GM12801 (cell line): ENCODE measurements around the gene RBMS3.

Experiments used
- TF ChIP-seq, protein P1 (sequence below): IDR thresholded peaks from one replicate; pipeline ENCODE4 v1.5.1; 2011; ENCODE audit warnings: control low read depth; ENCODE audit not compliant: insufficient read length; ENCODE audit errors: extremely low read depth

The RBMS3 gene

DNA sequence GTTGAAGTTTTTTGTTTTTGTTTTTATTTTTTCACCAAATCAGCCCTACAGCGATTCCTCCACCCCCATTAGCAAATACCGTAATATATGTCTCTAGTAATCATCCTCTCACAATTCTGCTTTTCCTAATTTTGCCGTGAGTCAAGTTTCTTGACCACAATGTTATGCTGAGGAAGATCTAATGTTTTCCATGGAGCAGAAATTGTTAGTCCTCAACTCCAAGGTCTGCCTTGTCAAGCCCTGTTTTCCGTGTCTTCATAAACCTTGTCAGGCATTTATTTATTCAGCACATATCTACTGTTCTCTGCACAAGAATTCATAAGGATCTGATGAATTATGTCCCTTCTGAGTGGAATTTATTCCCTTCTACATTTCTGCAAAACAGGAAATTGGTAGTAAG is 372.8 kb downstream of the RBMS3 start:
- TF ChIP-seq, protein P1, sequence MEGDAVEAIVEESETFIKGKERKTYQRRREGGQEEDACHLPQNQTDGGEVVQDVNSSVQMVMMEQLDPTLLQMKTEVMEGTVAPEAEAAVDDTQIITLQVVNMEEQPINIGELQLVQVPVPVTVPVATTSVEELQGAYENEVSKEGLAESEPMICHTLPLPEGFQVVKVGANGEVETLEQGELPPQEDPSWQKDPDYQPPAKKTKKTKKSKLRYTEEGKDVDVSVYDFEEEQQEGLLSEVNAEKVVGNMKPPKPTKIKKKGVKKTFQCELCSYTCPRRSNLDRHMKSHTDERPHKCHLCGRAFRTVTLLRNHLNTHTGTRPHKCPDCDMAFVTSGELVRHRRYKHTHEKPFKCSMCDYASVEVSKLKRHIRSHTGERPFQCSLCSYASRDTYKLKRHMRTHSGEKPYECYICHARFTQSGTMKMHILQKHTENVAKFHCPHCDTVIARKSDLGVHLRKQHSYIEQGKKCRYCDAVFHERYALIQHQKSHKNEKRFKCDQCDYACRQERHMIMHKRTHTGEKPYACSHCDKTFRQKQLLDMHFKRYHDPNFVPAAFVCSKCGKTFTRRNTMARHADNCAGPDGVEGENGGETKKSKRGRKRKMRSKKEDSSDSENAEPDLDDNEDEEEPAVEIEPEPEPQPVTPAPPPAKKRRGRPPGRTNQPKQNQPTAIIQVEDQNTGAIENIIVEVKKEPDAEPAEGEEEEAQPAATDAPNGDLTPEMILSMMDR: no peak

GRCh38 chr3:29655015-29655747 is 374.3 kb downstream of the RBMS3 start:
- TF ChIP-seq, protein P1: no peak

DNA sequence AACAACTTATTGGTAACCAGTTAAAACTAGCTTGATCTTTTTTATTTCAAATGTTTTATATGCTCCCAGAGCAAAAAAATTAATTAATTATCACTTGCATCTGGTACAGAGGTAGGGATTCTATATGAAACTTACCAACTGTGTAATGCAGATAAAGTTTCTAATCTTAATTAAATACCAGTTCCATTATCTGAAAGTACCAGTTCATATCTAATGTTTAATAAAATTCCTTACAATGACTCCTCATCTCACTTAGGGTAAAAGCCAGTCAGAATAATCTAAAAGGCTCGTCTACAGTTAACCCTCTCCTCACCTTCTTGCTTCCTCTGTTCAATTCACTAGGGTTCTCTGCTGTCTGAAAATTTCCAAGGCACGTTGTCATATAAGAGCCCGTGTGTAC is 384.8 kb downstream of the RBMS3 start:
- TF ChIP-seq, protein P1: no peak

GRCh38 chr3:29668233-29668632 is 387.4 kb downstream of the RBMS3 start:
- TF ChIP-seq, protein P1: no peak

- TF ChIP-seq, protein P1: no peak
These were observed 387.9 kb downstream of the RBMS3 start for GRCh38 chr3:29668728-29669127.

DNA sequence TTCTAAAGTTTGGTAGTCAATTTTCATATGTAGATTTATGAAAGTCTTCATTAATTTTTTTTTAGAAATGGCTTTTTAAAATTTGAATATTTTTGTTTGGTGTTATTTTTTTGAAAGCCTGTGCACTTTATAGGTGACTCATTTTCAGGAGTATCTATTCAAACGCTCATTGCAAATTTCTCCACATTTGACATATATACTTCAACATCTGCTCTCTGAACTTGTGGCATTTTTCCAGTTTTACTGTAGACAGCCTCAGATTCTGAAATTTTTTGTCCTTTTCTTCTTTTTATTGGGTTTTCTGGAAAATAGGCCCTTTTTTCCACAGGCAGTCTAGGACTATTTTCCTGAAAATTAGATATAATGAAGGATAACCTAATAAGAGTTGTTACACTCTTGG is 396.6 kb downstream of the RBMS3 start:
- TF ChIP-seq, protein P1: no peak

GRCh38 chr3:29679944-29680343 is 399.1 kb downstream of the RBMS3 start:
- TF ChIP-seq, protein P1: no peak
